Naive thymus-derived CD4-positive, alpha-beta T cell (primary cell): Measurements from ENCODE around the gene PDE4D. TPM values are rescaled to one million over a fixed set of nuclear protein-coding genes. Genes with fewer than 3 reads are reported as not detected.

Experiments
- ATAC-seq: fragments of 150-1000 bp; cut with Tn5 transposase; 2 replicates; pipeline ENCODE4 v1.10.0; 2021; ENCODE audit warnings: mild to moderate bottlenecking, moderate library complexity
- CTCF ChIA-PET: fragments of 350-600 bp; sonication (Branson Sonifier 250); formaldehyde crosslinking; loops from one replicate; lab custom pipeline; 2021; ENCODE audit warnings: antibody characterized with exemption; lab: Charles Lee
- POLR2A ChIA-PET: fragments of 350-600 bp; sonication (Branson Sonifier 250); formaldehyde crosslinking; loops from one replicate; lab custom pipeline; 2021; ENCODE audit warnings: antibody characterized with exemption, inconsistent platforms; lab: Charles Lee
- DNase-seq, 9 donors: peaks; one replicate each; pipeline versions ENCODE4 v3.0.0 to v3.0.0-alpha.2; 2020 to 2022; ENCODE audit warnings: mixed read lengths in 1 of 9
- H3K27ac ChIP-seq: one replicate; pipeline ENCODE4 v1.7.0; 2013; ENCODE audit warnings: mild to moderate bottlenecking, low read depth, low read length, moderate library complexity
- H3K27me3 ChIP-seq, 2 donors: one replicate each; pipeline ENCODE4 v1.7.0; 2013; ENCODE audit warnings: low read length in 2 of 2, mild to moderate bottlenecking in 2 of 2, moderate library complexity in 2 of 2; ENCODE audit not compliant: control insufficient read depth in 2 of 2, insufficient read depth in 2 of 2
- H3K36me3 ChIP-seq, 3 experiments: 1 replicate in 2 of 3; 2 replicates in 1 of 3; pipeline ENCODE4 v1.7.0; 2013; ENCODE audit warnings: low read length in 3 of 3, mild to moderate bottlenecking in 3 of 3, moderate library complexity in 1 of 3; ENCODE audit not compliant: insufficient read depth in 3 of 3, control insufficient read depth in 2 of 3
- H3K4me1 ChIP-seq, 2 donors: one replicate each; pipeline ENCODE4 v1.7.0; 2013; ENCODE audit warnings: low read length in 2 of 2, mild to moderate bottlenecking in 2 of 2, moderate library complexity in 1 of 2; ENCODE audit not compliant: control insufficient read depth in 2 of 2, insufficient read depth in 2 of 2
- H3K4me3 ChIP-seq: 2 replicates; pipeline ENCODE4 v1.7.0; 2013; ENCODE audit warnings: mild to moderate bottlenecking, low read length
- H3K9me3 ChIP-seq, 3 experiments: 1 replicate in 2 of 3; 2 replicates in 1 of 3; pipeline ENCODE4 v1.7.0; 2013; ENCODE audit warnings: low read length in 3 of 3; ENCODE audit not compliant: control insufficient read depth in 2 of 3
- H3K27ac Mint-ChIP-seq, 9 donors: one replicate each; pipeline ENCODE4 v1.8.0; 2020 to 2022; ENCODE audit warnings: mixed read lengths in 9 of 9, mild to moderate bottlenecking in 8 of 9, moderate library complexity in 5 of 9, inconsistent platforms in 2 of 9
- H3K27me3 Mint-ChIP-seq, 5 donors: one replicate each; pipeline ENCODE4 v1.8.0; 2021 to 2022; ENCODE audit warnings: mixed read lengths in 5 of 5, mild to moderate bottlenecking in 1 of 5
- H3K36me3 Mint-ChIP-seq, 5 donors: one replicate each; pipeline ENCODE4 v1.8.0; 2020 to 2022; ENCODE audit warnings: mixed read lengths in 5 of 5, mild to moderate bottlenecking in 3 of 5, inconsistent platforms in 1 of 5
- H3K4me1 Mint-ChIP-seq, 7 donors: one replicate each; pipeline ENCODE4 v1.8.0; 2020 to 2022; ENCODE audit warnings: mixed read lengths in 7 of 7, mild to moderate bottlenecking in 3 of 7, inconsistent platforms in 1 of 7
- H3K4me3 Mint-ChIP-seq, 10 donors: one replicate each; pipeline ENCODE4 v1.8.0; 2020 to 2022; ENCODE audit warnings: mild to moderate bottlenecking in 10 of 10, mixed read lengths in 10 of 10, moderate library complexity in 6 of 10, inconsistent platforms in 2 of 10
- H3K9me3 Mint-ChIP-seq, 11 donors: one replicate each; pipeline ENCODE4 v1.8.0; 2020 to 2022; ENCODE audit warnings: mixed read lengths in 11 of 11, mild to moderate bottlenecking in 4 of 11, inconsistent platforms in 1 of 11, moderate library complexity in 1 of 11
- intact Hi-C, 2 donors: fragments of 100-400 bp; cut with micrococcal nuclease; formaldehyde crosslinking; loops; one replicate each; pipeline ENCODE4 v1.15.1; 2023
- polyA plus RNA-seq, 2 donors: library from polyadenylated mRNA; unstranded; fragments of 300-500 nt; fragmentation: Illumina TruSeq; gene quantifications; one replicate each; pipeline ENCODE4 v1.2.3, GENCODE V29; 2021
- total RNA-seq, 6 experiments: library from RNA in 5 of 6; stranded (reverse) in 5 of 6; gene quantifications; 1 replicate in 5 of 6; 2 replicates in 1 of 6; pipeline ENCODE4 v1.2.3 and lab custom pipeline; 2021 to 2026

Gene PDE4D
- total and polyA plus RNA-seq, 7 experiments from 2014 or later = 4.9 to 102 (median 38.8) TPM

GRCh38 chr5:59158637-59159391, 734.7 kb downstream of the PDE4D start:
- ATAC-seq (no peak), DNase-seq (no peak)
- Mint-ChIP-seq H3K4me1 (peaks cover 2 to 24% (median 18%) of the 10 kb centered on the region in 7 donors), H3K36me3 (peaks cover 0 to 4% (median 0%) of the 10 kb centered on the region in 5 donors), H3K4me3 (no peak overlapping the region), H3K27me3 (no peaks in the 10 kb centered on the region), H3K27ac (peak overlapping the region in 4 of 9 donors; percentile 13 to 62 (median 26)), H3K9me3 (peaks cover 0 to 2% (median 0%) of the 10 kb centered on the region in 11 donors)
- H3K27ac ChIP-seq = no peak overlapping the region
- POLR2A ChIA-PET = interaction anchor here (0.9 kb wide), 1 partner anchor 26 kb away, joined by 3 read pairs; no protein-coding TSS in a partner anchor
- no peak overlapping the region for H3K4me3 ChIP-seq
- peaks cover 0 to 12% of the 10 kb centered on the region in 2 donors for H3K4me1 ChIP-seq
- intact Hi-C loops = no loop called here
- H3K36me3 ChIP-seq = no peaks in the 10 kb centered on the region
- CTCF ChIA-PET = interaction anchor here (0.7 kb wide), 1 partner anchor 1659 kb away, joined by 3 read pairs; no protein-coding TSS in a partner anchor
- no peaks in the 10 kb centered on the region for H3K9me3 ChIP-seq
- no peaks in the 10 kb centered on the region for H3K27me3 ChIP-seq

- ATAC-seq (no peak), DNase-seq (no peak)
- ChIA-PET CTCF (interaction anchor here (0.7 to 1.3 kb wide), 2 partner anchors 15 to 34 kb away, joined by 4 read pairs; no protein-coding TSS in a partner anchor), POLR2A (interaction anchor here (0.9 kb wide), 1 partner anchor 34 kb away, joined by 3 read pairs; no protein-coding TSS in a partner anchor)
- no peak overlapping the region for H3K4me3 ChIP-seq
- H3K27me3 ChIP-seq = no peaks in the 10 kb centered on the region
- H3K36me3 ChIP-seq = no peaks in the 10 kb centered on the region
- intact Hi-C loops = no loop called here
- Mint-ChIP-seq H3K36me3 (peaks cover 0 to 4% (median 0%) of the 10 kb centered on the region in 5 donors), H3K4me3 (no peak overlapping the region), H3K9me3 (peaks cover 0 to 2% (median 0%) of the 10 kb centered on the region in 11 donors), H3K4me1 (peaks cover 2 to 24% (median 15%) of the 10 kb centered on the region in 7 donors), H3K27me3 (no peaks in the 10 kb centered on the region), H3K27ac (no peak overlapping the region)
- no peaks in the 10 kb centered on the region for H3K9me3 ChIP-seq
- H3K27ac ChIP-seq = no peak overlapping the region
- H3K4me1 ChIP-seq = peaks cover 3 to 13% of the 10 kb centered on the region in 2 donors
Measured at GRCh38 chr5:59158165-59158564, 735.4 kb downstream of the PDE4D start.

- ChIA-PET CTCF (interaction anchor here (1.3 kb wide), 1 partner anchor 16 kb away, joined by 4 read pairs; no protein-coding TSS in a partner anchor), POLR2A (interaction anchor here (0.9 kb wide), 1 partner anchor 32 kb away, joined by 3 read pairs; no protein-coding TSS in a partner anchor)
- Mint-ChIP-seq H3K4me1 (peaks cover 5 to 22% (median 12%) of the 10 kb centered on the region in 7 donors), H3K4me3 (no peak overlapping the region), H3K9me3 (peaks cover 0 to 2% (median 0%) of the 10 kb centered on the region in 11 donors), H3K27me3 (no peaks in the 10 kb centered on the region), H3K27ac (no peak overlapping the region), H3K36me3 (peaks cover 0 to 8% (median 0%) of the 10 kb centered on the region in 5 donors)
- Histone ChIP-seq H3K4me3 (no peak overlapping the region), H3K27ac (no peak overlapping the region), H3K36me3 (no peaks in the 10 kb centered on the region), H3K4me1 (peaks cover 8 to 20% of the 10 kb centered on the region in 2 donors), H3K9me3 (no peaks in the 10 kb centered on the region), H3K27me3 (no peaks in the 10 kb centered on the region)
- intact Hi-C loops = no loop called here
- DNase-seq (no peak), ATAC-seq (no peak)
Measured at GRCh38 chr5:59157068-59157467, 736.5 kb downstream of the PDE4D start.

- no peaks in the 10 kb centered on the region for H3K27me3 ChIP-seq
- H3K4me3 ChIP-seq = no peak overlapping the region
- ChIA-PET CTCF (interaction anchor here (1.0 kb wide), 1 partner anchor 22 kb away, joined by 3 read pairs; no protein-coding TSS in a partner anchor), POLR2A (interaction anchor here (0.9 to 1.2 kb wide), 2 partner anchors 12 to 116 kb away, joined by 3 read pairs; no protein-coding TSS in a partner anchor)
- peak overlapping the region in 8 of 10 donors; percentile 0 to 61 (median 28) for H3K4me3 Mint-ChIP-seq
- H3K27ac ChIP-seq = no peak overlapping the region
- H3K9me3 Mint-ChIP-seq = peaks cover 0 to 2% (median 0%) of the 10 kb centered on the region in 11 donors
- H3K27ac Mint-ChIP-seq = peak overlapping the region in 6 of 9 donors; percentile 40 to 81 (median 69)
- H3K27me3 Mint-ChIP-seq = no peaks in the 10 kb centered on the region
- DNase-seq (peak in 1 of 9 donors; percentile 26), ATAC-seq (peak; percentile 64)
- intact Hi-C loops = loop anchor here in 1 of 2 donors (1.0 kb wide), 1 partner anchor 25 kb away; no protein-coding TSS in a partner anchor
- peaks cover 0 to 11% (median 0%) of the 10 kb centered on the region in 5 donors for H3K36me3 Mint-ChIP-seq
- no peaks in the 10 kb centered on the region for H3K9me3 ChIP-seq
- peaks cover 8 to 10% of the 10 kb centered on the region in 2 donors for H3K4me1 ChIP-seq
- peaks cover 0 to 16% (median 2%) of the 10 kb centered on the region in 7 donors for H3K4me1 Mint-ChIP-seq
- no peaks in the 10 kb centered on the region for H3K36me3 ChIP-seq
Measured at GRCh38 chr5:59152701-59153245, 740.8 kb downstream of the PDE4D start.

GRCh38 chr5:59151162-59151889, 742.2 kb downstream of the PDE4D start:
- H3K4me1 ChIP-seq = peaks cover 8 to 10% of the 10 kb centered on the region in 2 donors
- no peak for DNase-seq
- H3K9me3 ChIP-seq = no peaks in the 10 kb centered on the region
- H3K27me3 ChIP-seq = no peaks in the 10 kb centered on the region
- H3K4me3 Mint-ChIP-seq = peak overlapping the region in 3 of 10 donors; percentile 7 to 65 (median 24)
- no peak for ATAC-seq
- H3K4me1 Mint-ChIP-seq = peaks cover 0 to 21% (median 12%) of the 10 kb centered on the region in 7 donors
- POLR2A ChIA-PET = interaction anchor here (0.6 to 1.6 kb wide), 3 partner anchors 9 to 24 kb away, joined by 3 to 6 read pairs (median 5); no protein-coding TSS in a partner anchor
- no peaks in the 10 kb centered on the region for H3K36me3 ChIP-seq
- no peaks in the 10 kb centered on the region for H3K27me3 Mint-ChIP-seq
- H3K9me3 Mint-ChIP-seq = peaks cover 0 to 2% (median 0%) of the 10 kb centered on the region in 11 donors
- CTCF ChIA-PET = interaction anchor here (0.5 to 1.9 kb wide), 4 partner anchors 20 to 117 kb away, joined by 3 to 7 read pairs (median 5); no protein-coding TSS in a partner anchor
- intact Hi-C loops = no loop called here
- no peak overlapping the region for H3K27ac ChIP-seq
- H3K4me3 ChIP-seq = no peak overlapping the region
- H3K27ac Mint-ChIP-seq = peak overlapping the region in 7 of 9 donors; percentile 8 to 71 (median 55)
- H3K36me3 Mint-ChIP-seq = peaks cover 0 to 11% (median 0%) of the 10 kb centered on the region in 5 donors
